K562 treated with DMSO at 1 percent for 12 hours (cell line): ENCODE measurements around the gene CTXN3. TPM values are rescaled to one million over a fixed set of nuclear protein-coding genes. Genes with fewer than 3 reads are reported as not detected.

Source experiments
- total RNA-seq: library from RNA; unstranded; fragments of 300-600 nt; gene quantifications from 2 replicates; pipeline ENCODE4 v1.2.3, GENCODE V29; 2022; ENCODE audit not compliant: insufficient read depth

Gene CTXN3
- not detected in 2 replicates for total RNA-seq

GRCh38 chr5:127649018-127649439, at the start of gene CTXN3:
TSS of gene CTXN3 (plus strand) at chr5:127649082. CDS start at chr5:127657522, 8,440 bp downstream.

GRCh38 chr5:127702926-127703561, 54.2 kb downstream of the CTXN3 start, which contains the start of gene CCDC192:
TSS of gene CCDC192 (plus strand) at chr5:127703391. CDS start at chr5:127703446, 55 bp downstream.

Other genes starting within 250 kb of the CTXN3 start
- gene PRRC1, start 131.4 kb upstream of the CTXN3 start, total RNA-seq, result 16.9 and 28.6 TPM in 2 replicates
- gene CCDC192, start 54.3 kb downstream of the CTXN3 start, total RNA-seq, result not detected in 2 replicates